CD4-positive, alpha-beta T cell (primary cell): ENCODE measurements around the gene KRTAP10-5. TPM values are rescaled to one million over a fixed set of nuclear protein-coding genes. Genes with fewer than 3 reads are reported as not detected.
"Not testable (repeated sequence)": the region's sequence is repeated elsewhere in the genome, so short reads cannot be mapped to it uniquely, and the experiment has no call there.

Experiments used
- ATAC-seq: fragments of 200-7000 bp; cut with Tn5 transposase; one replicate; pipeline ENCODE4 v1.10.0; 2022; ENCODE audit warnings: mild to moderate bottlenecking; ENCODE audit not compliant: poor library complexity
- CTCF ChIA-PET: fragments of 350-600 bp; sonication (Branson Sonifier 250); formaldehyde crosslinking; loops from one replicate; lab custom pipeline; 2021; ENCODE audit warnings: antibody characterized with exemption, inconsistent platforms; lab: Charles Lee
- POLR2A ChIA-PET: fragments of 350-600 bp; sonication (Branson Sonifier 250); formaldehyde crosslinking; loops from one replicate; lab custom pipeline; 2021; ENCODE audit warnings: antibody characterized with exemption, inconsistent platforms; lab: Charles Lee
- DNase-seq, 14 experiments: peaks; one replicate each; pipeline ENCODE4 v3.0.0-alpha.2; 2013 to 2020; ENCODE audit warnings: mixed read lengths in 2 of 14
- H3K27ac ChIP-seq, 2 donors: one replicate each; pipeline versions ENCODE4 v1.5.1 to v1.7.0; 2013; ENCODE audit warnings: low read length in 2 of 2, low read depth in 1 of 2, mild to moderate bottlenecking in 1 of 2
- H3K27me3 ChIP-seq, 2 experiments: 1 replicate in 1 of 2; 2 replicates in 1 of 2; pipeline versions ENCODE4 v1.6.1 to v1.7.0; 2013; ENCODE audit warnings: low read length in 2 of 2, control low read depth in 1 of 2, mild to moderate bottlenecking in 1 of 2, moderate library complexity in 1 of 2; ENCODE audit not compliant: insufficient read depth in 2 of 2, control insufficient read depth in 1 of 2
- H3K36me3 ChIP-seq: one replicate; pipeline ENCODE4 v1.6.1; 2013; ENCODE audit warnings: low read length, control low read depth; ENCODE audit not compliant: insufficient read depth
- H3K4me1 ChIP-seq: one replicate; pipeline ENCODE4 v1.6.1; 2013; ENCODE audit warnings: low read length, control low read depth; ENCODE audit not compliant: insufficient read depth
- H3K4me3 ChIP-seq: one replicate; pipeline ENCODE4 v1.5.1; 2013; ENCODE audit warnings: mild to moderate bottlenecking, low read length, moderate library complexity
- H3K9me3 ChIP-seq, 2 experiments: 1 replicate in 1 of 2; 2 replicates in 1 of 2; pipeline versions ENCODE4 v1.6.1 to v1.7.0; 2013; ENCODE audit warnings: low read length in 2 of 2, mild to moderate bottlenecking in 2 of 2, control low read depth in 1 of 2, moderate library complexity in 1 of 2; ENCODE audit not compliant: control insufficient read depth in 1 of 2, insufficient read depth in 1 of 2
- H3K27ac Mint-ChIP-seq: one replicate; pipeline ENCODE4 v1.8.0; 2020; ENCODE audit warnings: mixed read lengths
- H3K27me3 Mint-ChIP-seq: one replicate; pipeline ENCODE4 v1.8.0; 2021; ENCODE audit warnings: mixed read lengths
- H3K36me3 Mint-ChIP-seq: one replicate; pipeline ENCODE4 v1.8.0; 2021; ENCODE audit warnings: low read depth, mixed read lengths
- H3K4me1 Mint-ChIP-seq: one replicate; pipeline ENCODE4 v1.8.0; 2021; ENCODE audit warnings: low read depth, mixed read lengths
- H3K4me3 Mint-ChIP-seq: one replicate; pipeline ENCODE4 v1.8.0; 2020; ENCODE audit warnings: mild to moderate bottlenecking, mixed read lengths
- H3K9me3 Mint-ChIP-seq: one replicate; pipeline ENCODE4 v1.8.0; 2020; ENCODE audit warnings: mixed read lengths
- intact Hi-C, 2 experiments: fragments of 100-400 bp; cut with DNase I in 1 of 2; cut with micrococcal nuclease in 1 of 2; formaldehyde crosslinking; loops; one replicate each; pipeline versions ENCODE4 v1.15.1 to v1.9.0; 2023 to 2025; cut with DNase I, micrococcal nuclease
- total RNA-seq, 174 experiments: library from RNA in 2 of 174; stranded (reverse) in 2 of 174; gene quantifications; one replicate each; pipeline ENCODE4 v1.2.3 and lab custom pipeline; 2021 to 2026
- TF ChIP-seq, protein P1 (sequence below): fragments of 200-600 bp; IDR thresholded peaks from one replicate; pipeline ENCODE4 v1.8.0; 2022; ENCODE audit warnings: antibody characterized with exemption, mild to moderate bottlenecking

Gene KRTAP10-5
- total RNA-seq, 2 experiments from 2014 or later: not detected

- H3K4me3 ChIP-seq: no peak overlapping the region
- ChIA-PET CTCF (no interaction called here), POLR2A (interaction anchor here (0.6 kb wide), 1 partner anchor 959 kb away, joined by 3 read pairs; no protein-coding TSS in a partner anchor)
- no peak for ATAC-seq
- Mint-ChIP-seq H3K27ac (no peak overlapping the region), H3K36me3 (no peaks in the 10 kb centered on the region), H3K9me3 (peaks cover 2% of the 10 kb centered on the region), H3K27me3 (peaks cover 4% of the 10 kb centered on the region), H3K4me1 (no peaks in the 10 kb centered on the region), H3K4me3 (no peak overlapping the region)
- peaks cover 2% of the 10 kb centered on the region for H3K4me1 ChIP-seq
- DNase-seq: no peak
- intact Hi-C loops: no loop called here
- TF ChIP-seq, protein P1, sequence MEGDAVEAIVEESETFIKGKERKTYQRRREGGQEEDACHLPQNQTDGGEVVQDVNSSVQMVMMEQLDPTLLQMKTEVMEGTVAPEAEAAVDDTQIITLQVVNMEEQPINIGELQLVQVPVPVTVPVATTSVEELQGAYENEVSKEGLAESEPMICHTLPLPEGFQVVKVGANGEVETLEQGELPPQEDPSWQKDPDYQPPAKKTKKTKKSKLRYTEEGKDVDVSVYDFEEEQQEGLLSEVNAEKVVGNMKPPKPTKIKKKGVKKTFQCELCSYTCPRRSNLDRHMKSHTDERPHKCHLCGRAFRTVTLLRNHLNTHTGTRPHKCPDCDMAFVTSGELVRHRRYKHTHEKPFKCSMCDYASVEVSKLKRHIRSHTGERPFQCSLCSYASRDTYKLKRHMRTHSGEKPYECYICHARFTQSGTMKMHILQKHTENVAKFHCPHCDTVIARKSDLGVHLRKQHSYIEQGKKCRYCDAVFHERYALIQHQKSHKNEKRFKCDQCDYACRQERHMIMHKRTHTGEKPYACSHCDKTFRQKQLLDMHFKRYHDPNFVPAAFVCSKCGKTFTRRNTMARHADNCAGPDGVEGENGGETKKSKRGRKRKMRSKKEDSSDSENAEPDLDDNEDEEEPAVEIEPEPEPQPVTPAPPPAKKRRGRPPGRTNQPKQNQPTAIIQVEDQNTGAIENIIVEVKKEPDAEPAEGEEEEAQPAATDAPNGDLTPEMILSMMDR: no peak
- no peak overlapping the region for H3K27ac ChIP-seq
- peaks cover 7 to 14% of the 10 kb centered on the region in 2 experiments for H3K9me3 ChIP-seq
- H3K27me3 ChIP-seq: no peaks in the 10 kb centered on the region
- no peaks in the 10 kb centered on the region for H3K36me3 ChIP-seq
Measured at GRCh38 chr21:44603109-44603875, 22.9 kb upstream of the KRTAP10-5 start.

- POLR2A ChIA-PET: interaction anchor here (0.6 kb wide), 1 partner anchor 959 kb away, joined by 3 read pairs; no protein-coding TSS in a partner anchor
- Histone ChIP-seq H3K27me3 (no peaks in the 10 kb centered on the region), H3K9me3 (peaks cover 10 to 14% of the 10 kb centered on the region in 2 experiments), H3K4me3 (no peak overlapping the region), H3K27ac (no peak overlapping the region), H3K36me3 (no peaks in the 10 kb centered on the region), H3K4me1 (peaks cover 2% of the 10 kb centered on the region)
- Mint-ChIP-seq H3K36me3 (no peaks in the 10 kb centered on the region), H3K27ac (no peak overlapping the region), H3K9me3 (peaks cover 2% of the 10 kb centered on the region), H3K4me3 (no peak overlapping the region), H3K4me1 (no peaks in the 10 kb centered on the region), H3K27me3 (peaks cover 4% of the 10 kb centered on the region)
- TF ChIP-seq, protein P1: no peak
- ATAC-seq: no peak
- intact Hi-C loops: no loop called here
- CTCF ChIA-PET: no interaction called here
- DNase-seq: no peak
Measured at GRCh38 chr21:44602463-44602850, 22.1 kb upstream of the KRTAP10-5 start.

DNA sequence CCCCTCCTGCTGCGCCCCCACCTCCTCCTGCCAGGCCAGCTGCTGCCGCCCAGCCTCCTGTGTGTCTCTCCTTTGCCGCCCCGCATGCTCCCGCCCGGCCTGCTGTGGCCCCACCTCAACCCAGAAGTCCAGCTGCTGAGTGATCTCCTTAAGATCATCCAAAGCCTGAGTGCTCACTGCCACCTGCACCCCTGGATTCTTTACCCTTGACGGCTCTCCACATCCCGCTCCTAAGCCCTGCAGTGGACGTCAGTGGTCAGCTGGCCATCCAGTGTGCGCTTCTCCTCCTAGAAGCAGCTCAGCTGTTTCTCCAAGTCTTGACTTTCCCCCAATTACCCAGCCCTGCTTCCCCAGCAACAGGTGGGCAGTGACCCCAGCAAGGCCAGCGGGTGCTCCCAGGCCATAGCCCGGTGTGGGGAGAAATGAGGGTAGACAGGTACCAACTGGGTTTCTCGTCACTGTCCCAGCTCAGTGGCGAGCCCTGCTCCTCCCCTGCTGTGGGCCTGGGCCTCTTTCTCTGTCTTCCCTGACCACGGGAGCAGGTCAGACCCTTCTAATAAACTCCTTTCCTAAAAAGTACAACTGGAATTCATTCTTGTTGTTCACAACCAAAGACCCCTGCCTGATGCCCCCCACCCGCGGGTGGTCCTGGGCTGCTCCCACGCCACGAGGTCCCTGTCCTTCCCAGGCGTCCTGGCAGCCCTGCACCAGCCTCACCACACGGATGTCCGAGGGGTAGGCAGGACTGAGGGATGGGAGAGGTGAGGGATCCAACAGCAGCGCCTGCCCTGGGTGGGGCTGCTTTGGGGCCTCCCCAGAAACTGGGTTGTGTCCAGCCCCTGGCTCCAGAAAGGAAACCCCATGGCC, 21.4 kb upstream of the KRTAP10-5 start:
- DNase-seq: no peak
- ChIA-PET CTCF (no interaction called here), POLR2A (no interaction called here)
- Mint-ChIP-seq H3K36me3 (no peaks in the 10 kb centered on the region), H3K9me3 (peaks cover 2% of the 10 kb centered on the region), H3K4me1 (no peaks in the 10 kb centered on the region), H3K27ac (no peak overlapping the region), H3K4me3 (no peak overlapping the region), H3K27me3 (peaks cover 4% of the 10 kb centered on the region)
- Histone ChIP-seq H3K9me3 (peaks cover 10 to 14% of the 10 kb centered on the region in 2 experiments), H3K4me1 (peaks cover 2% of the 10 kb centered on the region), H3K4me3 (no peak overlapping the region), H3K36me3 (no peaks in the 10 kb centered on the region), H3K27ac (no peak overlapping the region), H3K27me3 (no peaks in the 10 kb centered on the region)
- intact Hi-C loops: no loop called here
- ATAC-seq: no peak
- TF ChIP-seq, protein P1: no peak

- H3K36me3 Mint-ChIP-seq, ATAC-seq, H3K27me3 Mint-ChIP-seq, DNase-seq, H3K9me3 Mint-ChIP-seq, CTCF ChIA-PET, H3K36me3 ChIP-seq, POLR2A ChIA-PET, H3K4me3 Mint-ChIP-seq, H3K27ac ChIP-seq, H3K4me3 ChIP-seq, H3K27me3 ChIP-seq, H3K4me1 Mint-ChIP-seq, H3K4me1 ChIP-seq, H3K27ac Mint-ChIP-seq, intact Hi-C loops: not testable (repeated sequence)
- peaks cover 10 to 14% of the 10 kb centered on the region in 2 experiments for H3K9me3 ChIP-seq
Measured at GRCh38 chr21:44601091-44601490, 20.7 kb upstream of the KRTAP10-5 start.
